Mucosa of descending colon (tissue), 3 donors: ENCODE results near the gene CS. TPM values are rescaled to one million over a fixed set of nuclear protein-coding genes. Genes with fewer than 3 reads are reported as not detected.

Experiments
- ATAC-seq: fragments of 200-7000 bp; cut with Tn5 transposase; one replicate; pipeline ENCODE4 v1.9.1; 2020; ENCODE audit warnings: mild to moderate bottlenecking, moderate library complexity
- DNase-seq, 3 donors: peaks; one replicate each; pipeline ENCODE4 v3.0.0-alpha.2; 2020
- H3K36me3 ChIP-seq: fragments of 200-600 bp; one replicate; pipeline ENCODE4 v1.8.0; 2021; ENCODE audit warnings: low read depth, mild to moderate bottlenecking
- H3K4me1 ChIP-seq: fragments of 200-600 bp; one replicate; pipeline ENCODE4 v1.8.0; 2021; ENCODE audit warnings: low read depth, mild to moderate bottlenecking
- H3K4me3 ChIP-seq: fragments of 200-600 bp; one replicate; pipeline ENCODE4 v1.8.0; 2021; ENCODE audit warnings: mild to moderate bottlenecking
- H3K9me3 ChIP-seq: fragments of 200-600 bp; one replicate; pipeline ENCODE4 v1.8.0; 2021; ENCODE audit warnings: mild to moderate bottlenecking
- CTCF ChIP-seq: fragments of 200-600 bp; IDR thresholded peaks from one replicate; pipeline ENCODE4 v1.8.0; 2022; ENCODE audit warnings: antibody characterized with exemption, mild to moderate bottlenecking
- intact Hi-C, 2 donors: fragments of 100-400 bp; cut with DNase I in 1 of 2; cut with micrococcal nuclease in 1 of 2; formaldehyde crosslinking; loops; one replicate each; pipeline versions ENCODE4 v1.11.0 to v1.11.1; 2022; cut with DNase I, micrococcal nuclease
- total RNA-seq, 3 donors: library from RNA; stranded (reverse); fragmentation: NEBNext Ultra II Directional in 2 of 3; extraction: Animal tissue kit (Norgen Biotek cat#: 25700) in 2 of 3; gene quantifications; one replicate each; pipeline versions ENCODE4 v1.2.1 to v1.2.4, GENCODE V29; 2021 to 2023
- donor health status: DM: no; HTN: no; CAD: no; lungs with moderate emphysema.
- donor health status: DM: no; HTN: no; CAD: no.
- donor health status: DM: no; HTN: yes; CAD: no.

CS gene
- total RNA-seq, 3 donors from 2014 or later, result 261 to 344 (median 332) TPM

DNA sequence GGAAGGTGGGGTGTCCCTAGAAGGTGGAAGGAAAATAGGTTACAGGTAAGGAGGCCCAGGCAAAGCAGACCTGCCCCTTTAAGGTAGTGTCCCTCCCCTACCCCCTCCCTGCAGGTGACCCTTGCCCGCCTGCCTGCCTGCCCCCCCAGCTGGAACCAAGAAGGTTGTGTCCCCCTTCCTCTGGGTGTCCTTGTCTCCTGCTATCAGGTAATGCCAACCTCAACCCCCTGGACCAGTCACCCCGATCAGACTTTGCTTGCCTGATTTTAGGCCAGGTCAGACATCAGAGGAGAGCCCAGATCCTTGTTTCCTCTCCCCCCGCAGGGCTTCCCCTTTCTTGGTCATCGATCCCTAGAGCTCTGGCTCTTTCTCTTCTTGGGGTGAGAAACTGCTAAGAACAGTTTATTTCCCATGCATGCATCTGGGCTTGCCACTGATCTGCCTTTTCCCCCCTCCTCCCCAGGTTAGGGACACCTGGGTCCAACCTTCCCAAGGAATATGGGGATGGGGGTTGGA is 70.2 kb downstream of the CS start, which contains the start of gene SLC39A5:
Gene SLC39A5 (plus strand): TSS at position 136 of the 516 bp plus-strand sequence. CDS start 1,224 bp downstream, outside the sequence.
- H3K4me3 ChIP-seq, result no peak within 1 kb of the TSS
- peaks cover 6% of the 10 kb centered on the region for H3K4me1 ChIP-seq
- ATAC-seq, result peak; percentile 29
- no peaks in the 10 kb centered on the region for H3K9me3 ChIP-seq
- H3K36me3 ChIP-seq, result no peaks in the 10 kb centered on the region
- intact Hi-C loops, result no loop called here
- TF ChIP-seq CTCF, result no peak
- DNase-seq, result peak in 2 of 3 donors; percentile 59 to 72

GRCh38 chr12:56229082-56229481 is 71.0 kb downstream of the CS start:
- peaks cover 6% of the 10 kb centered on the region for H3K4me1 ChIP-seq
- H3K4me3 ChIP-seq, result no peak overlapping the region
- DNase-seq, result no peak
- ATAC-seq, result no peak
- H3K36me3 ChIP-seq, result no peaks in the 10 kb centered on the region
- no peak for TF ChIP-seq CTCF
- intact Hi-C loops, result no loop called here
- H3K9me3 ChIP-seq, result no peaks in the 10 kb centered on the region

- intact Hi-C loops, result no loop called here
- peaks cover 4% of the 10 kb centered on the region for H3K36me3 ChIP-seq
- no peaks in the 10 kb centered on the region for H3K9me3 ChIP-seq
- ATAC-seq (no peak), DNase-seq (no peak)
- no peak overlapping the region for H3K4me3 ChIP-seq
- H3K4me1 ChIP-seq, result peaks cover 25% of the 10 kb centered on the region
- no peak for TF ChIP-seq CTCF
Measured at GRCh38 chr12:56224954-56225353, 75.2 kb downstream of the CS start.

- intact Hi-C loops, result no loop called here
- TF ChIP-seq CTCF, result peak; percentile 87
- peaks cover 27% of the 10 kb centered on the region for H3K4me1 ChIP-seq
- H3K9me3 ChIP-seq, result no peaks in the 10 kb centered on the region
- ATAC-seq (peak; percentile 85), DNase-seq (peak; percentile 98)
- peaks cover 4% of the 10 kb centered on the region for H3K36me3 ChIP-seq
- peak within 1 kb of the TSS; percentile 27 for H3K4me3 ChIP-seq
Measured at GRCh38 chr12:56224102-56224701, 75.9 kb downstream of the CS start, which contains the start of gene NABP2. Gene NABP2 (plus strand): TSS chr12:56224342. CDS start chr12:56224857, 515 bp downstream.

GRCh38 chr12:56223571-56224101 is 76.5 kb downstream of the CS start:
- no peak for TF ChIP-seq CTCF
- H3K36me3 ChIP-seq, result peaks cover 4% of the 10 kb centered on the region
- peak; percentile 0 for ATAC-seq
- H3K9me3 ChIP-seq, result no peaks in the 10 kb centered on the region
- H3K4me1 ChIP-seq, result peaks cover 27% of the 10 kb centered on the region
- DNase-seq, result no peak
- intact Hi-C loops, result no loop called here
- H3K4me3 ChIP-seq, result no peak overlapping the region
